Measurements from ENCODE around the gene LYG1.
"Not testable (repeated sequence)": the region's sequence is repeated elsewhere in the genome, so short reads cannot be mapped to it uniquely, and the experiment has no call there.

The LYG1 gene

DNA sequence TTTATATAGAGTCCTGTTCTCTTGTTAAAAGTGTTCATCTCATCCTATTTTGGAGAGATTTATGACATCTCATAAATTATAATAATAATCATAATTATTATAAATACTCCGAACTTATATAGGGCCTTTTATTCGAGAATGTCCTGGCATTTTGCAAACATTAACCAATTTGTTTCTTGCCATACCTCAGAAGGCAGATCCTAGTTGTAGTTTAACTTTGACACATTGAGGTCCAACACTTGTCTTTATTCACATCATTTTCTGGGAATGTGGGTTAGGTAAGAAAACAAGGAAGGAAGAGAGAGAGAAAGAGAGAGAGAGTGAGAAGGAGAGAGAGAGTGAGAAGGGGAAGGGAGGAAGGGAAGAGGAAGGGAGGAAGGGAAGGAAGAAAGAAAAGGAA, at the start of gene LYG1:
TSS of gene LYG1 (minus strand) at position 101 of the 400 bp plus-strand sequence. CDS start 5,527 bp downstream, outside the sequence.
- not testable (repeated sequence) for DNase-seq (ENCODE audit: low read depth)

DNA sequence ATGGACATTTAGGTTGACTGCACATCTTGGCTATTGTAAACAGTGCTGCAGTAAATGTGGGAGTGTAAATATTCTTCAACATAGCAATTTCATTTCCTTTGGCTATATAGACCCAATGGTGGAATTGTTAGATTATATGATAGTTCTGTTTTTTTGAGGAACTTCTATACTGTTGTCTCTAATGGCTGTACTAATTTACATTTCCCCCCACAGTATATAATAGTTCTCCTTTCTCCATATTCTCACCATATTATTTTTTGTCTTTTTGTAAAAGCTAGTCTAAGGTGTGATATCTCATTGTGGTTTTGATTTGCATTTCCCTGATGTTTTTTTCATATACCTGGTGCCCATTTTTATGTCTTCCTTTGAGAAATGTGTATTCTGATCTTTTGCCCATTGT, 49.2 kb upstream of the LYG1 start:
- no peak for DNase-seq (ENCODE audit: low read depth)

DNA sequence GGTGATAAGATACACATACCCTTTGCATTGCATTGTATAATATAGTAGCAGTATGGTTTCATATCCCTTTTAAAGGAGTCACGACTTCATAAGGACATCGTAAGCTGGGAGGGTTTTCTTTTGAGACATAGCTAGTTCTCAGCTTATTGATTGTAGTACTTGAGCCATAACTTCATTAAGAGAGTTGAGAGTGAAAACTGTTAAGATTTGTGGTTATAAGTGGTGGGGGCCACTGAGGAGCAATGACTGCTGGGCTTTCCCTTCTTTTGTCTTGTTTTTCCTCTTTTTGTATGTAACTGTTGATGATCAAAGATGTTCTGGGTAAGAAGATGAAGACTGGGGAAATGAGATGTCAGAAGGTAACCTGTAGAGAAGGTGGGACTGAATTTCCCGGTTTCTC, 47.2 kb upstream of the LYG1 start:
- DNase-seq (ENCODE audit: low read depth) = no peak

DNA sequence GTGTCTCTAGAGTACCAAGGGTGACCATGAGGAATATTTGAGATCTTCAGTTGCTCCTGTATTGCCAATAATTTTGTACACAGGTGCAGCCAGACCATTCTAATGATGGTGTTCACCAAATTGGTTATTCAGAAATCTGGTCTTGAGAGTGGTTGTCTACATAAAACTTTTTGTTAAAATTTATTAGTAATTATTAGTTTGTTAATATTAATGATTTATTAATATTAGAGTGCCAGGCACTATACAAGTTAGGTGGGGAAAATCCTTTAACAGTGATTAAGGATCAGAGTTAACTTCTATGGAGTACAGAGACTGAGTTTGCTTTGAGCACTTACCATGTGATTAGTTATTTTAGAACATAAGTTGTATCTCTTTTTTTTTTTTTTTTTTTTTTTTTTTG, 45.2 kb upstream of the LYG1 start:
- DNase-seq (ENCODE audit: low read depth) = no peak

DNA sequence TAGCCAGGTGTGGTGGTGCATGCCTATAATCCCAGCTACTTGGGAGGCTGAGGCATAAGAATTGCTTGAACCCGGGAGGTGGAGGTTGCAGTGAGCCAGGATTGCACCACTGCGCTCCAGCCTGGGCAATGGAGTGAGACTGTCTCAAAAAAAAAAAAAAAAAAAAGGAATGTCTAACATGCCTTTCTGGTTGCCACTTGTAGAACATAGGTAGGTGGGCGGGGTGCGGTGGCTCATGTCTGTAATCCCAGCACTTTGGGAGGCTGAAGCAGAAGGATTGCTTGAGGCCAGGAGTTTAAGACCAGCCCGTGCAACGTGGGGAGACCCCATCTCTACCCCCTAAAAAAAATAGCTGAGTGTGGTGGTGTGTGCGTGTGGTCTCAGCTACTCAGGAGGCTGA, 44.4 kb upstream of the LYG1 start:
- DNase-seq (ENCODE audit: low read depth) = not testable (repeated sequence)

DNA sequence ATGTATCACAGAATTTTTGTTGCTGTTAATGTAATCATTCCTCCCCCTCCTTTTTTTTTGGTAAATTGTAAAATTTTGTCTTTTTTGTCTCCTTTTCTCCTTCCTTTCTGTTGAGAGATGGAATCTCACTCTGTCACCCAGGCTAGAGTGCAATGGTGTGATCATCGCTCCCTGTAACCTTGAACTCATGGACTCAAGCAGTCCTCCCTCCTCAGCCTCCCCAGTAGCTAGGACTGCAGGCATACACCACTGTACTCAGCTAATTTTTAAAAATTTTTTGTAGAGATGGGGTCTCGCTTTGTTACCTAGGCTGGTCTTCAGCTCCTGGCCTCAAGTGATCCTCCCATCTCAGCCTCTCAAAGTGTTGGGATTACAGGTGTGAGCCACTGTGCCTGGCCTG, 41.5 kb upstream of the LYG1 start:
- no peak for DNase-seq (ENCODE audit: low read depth)

DNA sequence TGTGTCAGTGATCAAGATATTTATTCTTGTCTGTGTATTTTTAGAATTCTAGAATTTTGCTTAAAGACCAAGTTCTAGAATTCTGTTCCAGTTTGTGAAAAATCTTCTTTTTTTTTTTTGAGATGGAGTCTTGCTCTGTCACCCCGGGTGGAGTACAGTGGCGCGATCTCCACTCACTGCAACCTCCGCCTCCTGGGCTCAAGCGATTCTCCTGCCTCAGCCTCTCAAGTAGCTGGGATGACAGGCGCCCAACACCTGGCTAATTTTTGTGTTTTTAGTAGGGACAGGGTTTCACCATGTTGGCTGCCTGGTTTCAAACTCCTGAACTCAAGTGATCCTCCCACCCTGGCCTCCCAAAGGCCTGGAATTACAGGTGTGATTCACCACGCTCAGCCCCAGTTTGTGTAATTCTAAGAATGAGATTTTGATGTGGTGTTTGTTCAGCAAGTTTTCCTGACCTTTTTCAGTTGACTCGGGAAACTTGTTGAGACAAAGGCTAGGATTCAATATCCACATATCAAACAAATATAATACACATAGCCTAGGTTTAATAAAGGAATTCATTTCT, 39.8 kb upstream of the LYG1 start:
- peak; percentile 9 for DNase-seq (ENCODE audit: low read depth)

DNA sequence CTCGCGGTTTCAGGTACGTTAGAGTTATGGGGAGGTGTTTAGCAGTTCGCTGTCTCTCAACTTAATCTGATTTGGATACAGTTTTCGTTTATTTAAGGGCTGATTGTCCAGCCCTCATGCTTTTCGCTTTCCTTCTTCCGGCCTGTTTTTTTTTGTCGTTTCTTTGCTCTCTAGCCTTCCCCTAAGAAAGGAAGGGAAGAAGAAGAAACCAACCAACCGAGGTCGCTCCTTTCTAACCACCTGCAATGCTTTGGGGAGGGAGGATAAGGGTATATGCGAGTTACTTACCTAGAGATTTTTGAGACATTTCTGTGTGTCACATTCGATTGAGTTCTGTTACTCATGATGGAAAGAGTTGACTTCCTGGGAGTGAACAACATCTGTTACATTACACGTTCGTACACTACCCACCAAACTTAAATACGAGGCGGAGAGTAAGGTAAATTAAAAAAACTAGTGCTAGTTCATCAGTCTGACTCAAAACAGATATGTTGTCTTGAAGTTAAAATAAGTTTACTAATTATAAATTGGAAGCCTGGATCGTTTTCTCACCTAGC, 37.1 kb upstream of the LYG1 start:
- DNase-seq (ENCODE audit: low read depth) = peak; percentile 28

DNA sequence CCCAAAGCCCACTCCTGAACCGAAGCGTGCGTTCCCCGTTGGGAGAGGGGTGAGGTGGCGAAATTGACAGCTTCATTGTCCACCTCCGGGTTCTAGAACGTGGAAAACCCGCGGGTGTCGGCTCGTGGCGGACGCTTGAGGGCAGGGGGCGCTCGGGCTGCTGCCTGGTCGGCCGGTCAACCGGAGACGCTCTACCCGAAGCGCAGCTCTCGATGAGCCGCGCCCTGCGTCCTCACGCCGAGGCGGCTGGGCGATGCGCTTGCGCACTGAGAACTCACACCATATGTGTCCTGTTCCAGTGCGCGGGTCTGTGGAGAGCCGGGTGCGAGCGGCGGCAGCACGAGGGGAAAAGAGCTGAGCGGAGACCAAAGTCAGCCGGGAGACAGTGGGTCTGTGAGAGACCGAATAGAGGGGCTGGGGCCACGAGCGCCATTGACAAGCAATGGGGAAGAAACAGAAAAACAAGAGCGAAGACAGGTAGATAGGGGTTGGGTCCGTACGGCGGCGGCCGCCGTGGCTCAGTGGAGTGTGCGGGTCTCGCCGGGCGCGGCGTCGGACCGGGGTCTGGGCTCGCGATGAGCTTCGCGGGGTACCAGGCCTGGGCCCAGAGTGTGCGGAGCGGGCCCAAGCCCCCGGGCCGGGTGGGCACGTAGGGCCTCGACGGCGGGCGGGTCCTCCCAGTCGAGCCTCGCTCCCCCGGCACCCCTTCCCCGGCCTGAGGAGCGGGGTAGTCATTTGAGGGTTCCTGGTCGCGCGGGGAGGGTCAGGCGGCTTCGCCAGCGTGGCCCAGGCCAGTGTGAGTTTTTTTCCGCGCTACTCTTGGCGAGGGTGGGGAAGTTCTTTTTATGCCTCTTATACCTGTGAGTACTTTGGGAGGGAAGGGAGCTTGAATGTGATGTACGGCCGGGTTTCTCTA, 36.4 kb upstream of the LYG1 start, which contains the start of gene EIF5B:
TSS of gene EIF5B (plus strand) at position 277 of the 916 bp plus-strand sequence. CDS start at position 443, 166 bp downstream.
- DNase-seq (ENCODE audit: low read depth) = peak; percentile 97

DNA sequence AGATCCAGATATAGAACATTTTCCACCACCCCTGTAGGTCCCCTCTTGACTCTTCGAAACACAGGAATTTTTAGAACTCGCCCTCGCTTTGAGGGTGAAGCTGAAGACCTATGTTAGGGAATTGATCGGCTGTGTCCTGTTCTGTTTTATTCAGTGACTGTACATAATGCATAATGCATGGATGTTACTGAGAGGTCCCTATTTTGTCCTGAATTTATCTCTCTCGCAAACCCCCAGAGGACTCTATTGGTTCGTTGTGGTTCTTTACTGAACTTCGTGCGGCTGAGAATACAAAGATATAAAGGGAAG, 35.8 kb upstream of the LYG1 start:
- no peak for DNase-seq (ENCODE audit: low read depth)

DNA sequence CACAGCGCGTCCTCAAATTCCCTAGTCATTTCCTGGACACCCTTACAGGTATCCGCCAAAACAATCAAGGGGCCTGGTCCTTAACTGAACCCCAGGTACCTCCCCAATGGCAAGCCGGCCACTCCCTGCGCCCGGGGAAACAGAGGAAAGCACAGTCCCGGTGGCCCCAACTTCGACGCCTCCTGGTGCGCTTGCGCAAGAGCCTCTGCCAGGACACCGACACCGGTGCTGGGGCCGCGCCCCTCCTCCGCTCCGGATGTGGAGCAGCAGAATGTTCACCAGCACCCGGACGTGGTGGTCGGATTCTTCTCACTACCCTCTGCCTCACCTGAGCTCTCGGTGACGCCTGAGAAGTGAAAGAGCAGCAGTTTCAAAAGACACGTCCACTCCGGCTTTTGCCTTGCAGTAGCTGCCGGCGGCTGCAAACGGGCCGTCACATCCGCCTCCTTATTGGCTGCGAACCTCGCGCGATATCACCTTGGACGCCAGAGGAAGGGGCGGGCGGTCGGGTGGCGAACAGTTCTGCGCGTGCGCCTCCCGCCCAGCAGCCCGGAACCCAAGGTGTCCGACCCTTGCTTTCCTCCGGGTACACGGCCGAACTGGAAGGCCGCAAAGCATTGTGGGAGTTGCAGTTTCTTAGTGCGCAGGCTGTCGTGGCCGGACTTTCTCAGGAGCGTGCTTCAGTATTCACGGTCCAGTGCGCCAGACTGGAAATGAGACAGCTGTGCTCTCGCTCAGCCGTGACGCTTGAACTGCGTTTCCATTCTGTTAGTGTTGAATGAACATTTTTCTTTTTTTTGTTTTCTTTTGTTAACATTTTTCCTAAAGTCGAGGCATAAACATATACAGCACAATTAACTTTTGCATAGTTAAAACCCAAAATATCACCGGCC, 35.2 kb upstream of the LYG1 start, which contains the start of gene TXNDC9:
TSS of gene TXNDC9 (minus strand) at position 423 of the 893 bp plus-strand sequence. CDS start 3,123 bp downstream, outside the sequence.
- peak; percentile 100 for DNase-seq (ENCODE audit: low read depth)

DNA sequence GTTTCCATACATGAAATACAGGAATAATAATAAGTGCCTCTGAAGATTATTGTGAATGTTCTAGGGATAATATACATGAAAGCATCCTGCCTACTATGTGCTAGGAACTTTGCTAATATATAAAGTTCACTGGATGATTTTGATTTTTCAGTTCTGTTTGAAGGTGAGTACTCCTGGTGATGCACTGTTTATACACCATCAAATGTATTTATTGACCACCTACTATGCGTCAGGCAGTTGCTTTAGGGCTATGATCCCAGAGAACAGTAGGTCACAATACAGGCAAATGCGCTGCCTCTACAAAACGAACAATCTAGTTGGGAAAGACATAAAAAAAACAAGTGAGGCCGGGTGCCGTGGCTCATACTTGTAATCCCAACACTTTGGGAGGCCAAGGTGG, 24.4 kb upstream of the LYG1 start:
- DNase-seq (ENCODE audit: low read depth) = no peak

DNA sequence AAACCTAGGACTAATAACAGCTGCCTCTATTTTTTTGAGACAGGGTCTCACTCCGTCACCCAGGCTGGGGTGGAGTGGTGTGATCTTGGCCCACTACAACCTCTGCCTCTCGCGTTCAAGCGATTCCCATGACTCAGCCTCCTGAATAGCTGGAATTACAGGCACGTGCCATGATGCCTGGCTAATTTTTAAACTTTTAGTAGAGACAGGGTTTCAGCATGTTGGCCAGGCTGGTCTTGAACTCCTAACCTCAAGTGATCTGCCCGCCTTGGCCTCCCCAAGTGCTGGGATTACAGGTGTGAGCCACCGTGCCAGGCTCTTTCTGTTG, 16.8 kb upstream of the LYG1 start:
- DNase-seq (ENCODE audit: low read depth) = not testable (repeated sequence)

DNA sequence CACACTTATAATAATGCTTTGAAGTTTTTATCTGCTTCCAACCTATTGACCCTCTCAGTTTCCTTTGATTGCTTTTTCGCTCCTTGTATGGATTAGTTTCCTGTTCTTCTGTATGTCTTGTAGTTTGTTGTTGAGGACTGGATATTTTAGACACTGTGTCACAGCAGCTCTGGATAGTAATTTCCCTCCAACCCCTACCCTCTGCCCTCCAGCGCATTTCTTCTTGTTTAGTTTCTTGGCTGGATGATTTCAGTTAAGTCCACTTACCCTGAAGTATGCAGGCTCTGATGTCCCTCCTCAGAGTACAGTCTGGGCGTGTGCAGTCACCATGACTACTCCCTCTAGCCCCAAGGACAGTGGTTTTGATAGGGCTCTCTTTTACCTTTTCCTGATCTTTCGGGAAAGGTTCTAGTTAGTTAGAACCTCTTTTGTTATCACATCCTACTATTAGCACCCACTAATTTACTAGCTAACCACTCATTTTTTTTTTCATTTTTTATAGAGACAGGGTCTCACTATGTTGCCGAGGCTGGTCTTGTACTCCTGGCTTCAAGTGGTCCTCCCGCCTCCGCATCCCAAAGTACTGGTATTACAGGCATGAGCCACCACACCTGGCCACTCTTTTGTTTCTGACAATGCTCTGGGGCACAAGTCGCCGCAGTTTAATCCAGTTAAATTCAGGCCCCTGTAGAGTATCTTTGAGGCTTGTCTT, 16.3 kb upstream of the LYG1 start:
- DNase-seq (ENCODE audit: low read depth) = peak; percentile 5

DNA sequence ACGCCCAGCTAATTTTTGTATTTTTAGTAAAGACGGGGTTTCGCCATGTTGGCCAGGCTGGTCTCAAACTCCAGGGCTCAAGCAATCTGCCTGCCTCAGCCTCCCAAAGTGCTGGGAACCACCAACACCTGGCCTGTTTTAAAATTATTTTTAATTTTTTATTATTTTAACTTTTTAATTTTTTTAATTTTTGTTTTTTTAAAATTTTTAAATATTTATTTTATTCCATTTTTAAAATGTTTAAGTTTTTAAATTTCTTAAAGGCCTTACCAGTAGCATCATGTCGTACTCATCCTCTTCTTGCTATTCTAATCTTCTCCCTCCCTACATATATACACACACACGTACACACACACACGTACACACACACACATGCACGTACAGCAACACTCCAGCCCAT, 1.4 kb downstream of the LYG1 start:
- no peak for DNase-seq (ENCODE audit: low read depth)

DNA sequence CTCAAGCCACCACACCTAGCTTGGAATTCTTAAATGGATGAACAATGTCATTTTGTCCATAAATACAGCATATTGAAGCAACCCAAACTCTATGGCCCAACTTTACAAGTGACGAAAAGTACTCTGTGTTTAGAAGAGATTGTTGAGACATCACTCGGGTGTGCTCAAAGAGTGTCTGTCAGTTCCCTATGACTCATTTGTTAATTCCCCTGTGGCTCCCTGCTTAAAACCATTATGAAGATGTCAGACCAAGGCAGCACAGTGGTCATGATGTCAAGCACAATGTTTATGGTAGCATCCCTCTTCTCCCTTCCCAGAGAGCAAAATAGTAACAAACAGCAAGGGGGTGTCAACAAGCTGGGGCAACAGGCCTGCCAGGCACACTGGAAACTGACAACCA, 3.0 kb downstream of the LYG1 start:
- DNase-seq (ENCODE audit: low read depth) = peak; percentile 36

DNA sequence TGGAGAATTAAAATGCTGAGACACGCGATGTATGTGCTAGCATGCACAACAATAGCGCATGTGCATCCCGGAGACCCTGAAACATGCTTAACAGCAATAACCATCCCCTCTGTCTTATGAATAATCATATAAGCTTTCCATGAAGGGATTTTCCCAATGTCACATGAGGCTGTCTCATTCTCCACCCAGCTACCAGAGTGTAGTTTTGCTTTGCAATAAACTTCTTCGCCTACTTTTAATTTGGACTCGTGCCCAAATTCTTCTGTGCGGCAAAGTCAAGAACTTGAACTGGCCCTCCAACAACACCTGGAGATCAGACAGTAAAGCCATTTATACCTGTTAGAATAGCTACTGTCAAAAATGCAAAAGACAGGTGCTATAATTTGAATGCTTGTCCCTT, 15.5 kb downstream of the LYG1 start:
- no peak for DNase-seq (ENCODE audit: low read depth)

DNA sequence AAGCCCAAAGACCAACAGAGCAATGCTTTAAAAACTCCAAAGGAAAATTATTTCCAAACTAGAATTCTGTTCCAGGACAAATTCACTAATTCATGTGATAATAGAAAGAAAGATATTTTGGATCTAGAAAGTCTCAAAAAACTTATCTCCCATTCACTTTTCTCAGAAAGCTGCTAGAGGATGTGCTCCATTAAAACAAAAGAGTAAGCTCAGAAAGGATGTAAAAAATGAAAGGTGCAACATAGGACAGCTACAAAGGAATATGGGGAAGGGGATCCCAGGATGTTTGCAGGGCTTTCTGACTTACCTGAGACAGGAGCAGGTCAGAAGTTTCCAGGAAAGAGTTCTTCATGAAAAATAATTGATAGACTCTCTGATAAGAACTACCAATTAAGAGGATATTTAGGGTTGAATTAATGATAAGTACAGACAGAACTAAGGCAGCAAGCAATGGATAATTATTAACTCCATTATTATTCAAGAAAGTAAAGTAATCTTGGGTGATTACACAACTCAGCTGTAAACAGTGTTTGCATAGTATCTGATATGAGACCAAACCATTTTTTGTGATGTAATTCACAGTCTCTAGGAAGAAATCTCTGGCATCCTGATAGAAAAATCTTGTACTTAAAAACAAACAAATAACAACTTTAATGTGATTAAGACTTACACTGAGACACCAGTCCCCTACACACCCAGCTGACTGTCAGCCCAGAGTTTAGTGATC, 20.9 kb downstream of the LYG1 start:
- DNase-seq (ENCODE audit: low read depth) = peak; percentile 47

DNA sequence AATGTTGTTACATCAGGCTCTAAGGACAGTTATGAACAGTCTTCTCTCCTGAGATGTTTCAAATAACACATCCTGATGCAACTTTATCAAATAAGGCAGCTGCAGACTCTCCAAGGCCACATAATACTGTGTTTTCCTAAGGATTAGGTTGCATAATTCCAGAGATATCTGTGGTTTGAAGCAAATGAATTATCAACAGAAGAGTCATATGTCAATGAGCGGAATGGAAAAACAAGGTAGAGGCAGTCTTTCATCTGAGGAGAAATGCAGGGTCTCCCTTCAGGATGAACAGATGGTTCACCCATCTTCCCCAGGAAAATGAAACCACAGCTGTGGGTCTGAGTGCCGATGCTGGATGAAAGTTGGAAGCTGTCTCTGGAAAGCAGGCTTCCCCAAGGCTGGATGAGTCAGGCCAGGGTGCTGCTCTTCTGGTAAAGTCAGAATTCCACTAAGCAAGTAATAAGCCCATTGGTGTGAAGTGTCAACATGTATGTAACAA, 22.2 kb downstream of the LYG1 start:
- peak; percentile 94 for DNase-seq (ENCODE audit: low read depth)

DNA sequence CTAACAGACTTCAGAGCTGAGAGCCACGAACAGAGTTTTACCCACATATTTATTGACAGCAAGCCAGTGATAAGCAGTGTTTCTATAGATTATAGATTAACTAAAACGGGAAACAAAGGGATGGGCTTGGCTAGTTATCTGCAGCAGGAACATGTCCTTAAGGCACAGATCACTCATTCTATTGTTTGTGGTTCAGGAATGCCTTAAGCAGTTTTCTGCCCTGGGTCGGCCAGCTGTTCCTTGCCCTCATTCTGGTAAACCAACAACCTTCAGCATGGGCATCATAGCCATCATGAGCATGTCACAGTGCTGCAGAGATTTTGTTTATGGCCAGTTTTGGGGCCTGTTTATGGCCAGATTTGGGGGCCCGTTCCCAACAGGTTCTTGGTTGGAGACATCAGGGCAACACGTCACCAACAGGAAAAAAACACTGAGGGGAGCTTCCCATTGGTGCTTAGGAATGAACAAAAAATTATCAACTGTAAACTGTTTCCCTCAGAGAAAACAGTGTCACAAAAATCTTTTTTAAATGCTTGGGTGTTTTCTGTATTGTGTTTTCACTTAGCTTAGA, 22.7 kb downstream of the LYG1 start:
- not testable (repeated sequence) for DNase-seq (ENCODE audit: low read depth)

All from iris pigment epithelial cell (primary cell).